PC-9 (cell line): Measurements from ENCODE around the gene C5orf15. TPM values are rescaled to one million over a fixed set of nuclear protein-coding genes. Genes with fewer than 3 reads are reported as not detected.

Source experiments
- BruUV-seq: library from RNA; stranded (reverse); fragments of 400-500 nt; replicated peaks from 2 replicates; lab custom pipeline; 2021; lab: Mats Ljungman, UMichigan
- CTCF ChIA-PET: fragments of 300-600 bp; sonication (Branson Sonifier 250); formaldehyde crosslinking; loops from one replicate; lab custom pipeline; 2022; ENCODE audit warnings: antibody characterized with exemption; lab: Charles Lee
- POLR2A ChIA-PET: fragments of 300-600 bp; sonication (Branson Sonifier 250); formaldehyde crosslinking; loops from one replicate; lab custom pipeline; 2022; ENCODE audit warnings: antibody characterized with exemption; ENCODE audit not compliant: unreplicated experiment; lab: Charles Lee
- DNase-seq, 2 experiments: peaks; one replicate each; pipeline versions ENCODE4 v3.0.0 to v3.0.0-alpha.2; 2015 to 2022; ENCODE audit warnings: mixed read lengths in 1 of 2
- H2AFZ ChIP-seq: fragments of 200-600 bp; sonication (generic); 2 replicates; pipeline ENCODE4 v1.8.1; 2017; ENCODE audit warnings: antibody characterized with exemption
- H3F3A ChIP-seq: fragments of 200-600 bp; sonication (generic); 2 replicates; pipeline ENCODE4 v1.8.1; 2017; ENCODE audit warnings: antibody characterized with exemption, mild to moderate bottlenecking, low read depth; ENCODE audit not compliant: insufficient read depth
- H3K27ac ChIP-seq: fragments of 200-600 bp; sonication (generic); 2 replicates; pipeline ENCODE4 v1.6.1; 2016; ENCODE audit warnings: mixed run types
- H3K27me3 ChIP-seq: fragments of 200-600 bp; sonication (generic); 2 replicates; pipeline ENCODE4 v1.6.1; 2016; ENCODE audit warnings: low read depth, mixed run types; ENCODE audit not compliant: insufficient read depth
- H3K36me3 ChIP-seq: fragments of 200-600 bp; sonication (generic); 2 replicates; pipeline ENCODE4 v1.6.1; 2016; ENCODE audit warnings: low read depth, mixed run types
- H3K4me1 ChIP-seq: fragments of 200-600 bp; sonication (generic); replicated peaks from 2 replicates; pipeline ENCODE4 v1.6.1; 2016; ENCODE audit warnings: mixed run types; ENCODE audit not compliant: insufficient read depth
- H3K4me2 ChIP-seq: fragments of 200-600 bp; sonication (generic); 2 replicates; pipeline ENCODE4 v1.6.1; 2017; ENCODE audit warnings: mixed run types
- H3K4me3 ChIP-seq: fragments of 200-600 bp; sonication (generic); 2 replicates; pipeline ENCODE4 v1.6.1; 2016; ENCODE audit warnings: mixed run types
- H3K79me2 ChIP-seq: fragments of 200-600 bp; sonication (generic); 2 replicates; pipeline ENCODE4 v1.6.1; 2017; ENCODE audit warnings: low read depth, mixed run types
- H3K9me2 ChIP-seq: fragments of 200-600 bp; sonication (generic); 2 replicates; pipeline ENCODE4 v1.8.1; 2017; ENCODE audit warnings: mild to moderate bottlenecking; ENCODE audit not compliant: insufficient read depth
- H3K9me3 ChIP-seq: fragments of 200-600 bp; sonication (generic); 2 replicates; pipeline ENCODE4 v1.8.1; 2016; ENCODE audit warnings: low read depth; ENCODE audit not compliant: insufficient read depth
- H4K20me1 ChIP-seq: fragments of 200-600 bp; sonication (generic); 2 replicates; pipeline ENCODE4 v1.8.1; 2017; ENCODE audit not compliant: insufficient read depth
- EZH2 ChIP-seq: fragments of 200-600 bp; sonication (generic); IDR thresholded peaks from 2 replicates; pipeline ENCODE4 v1.8.0; 2017; ENCODE audit warnings: antibody characterized with exemption, low read depth
- intact Hi-C: fragments of 100-400 bp; cut with micrococcal nuclease; formaldehyde crosslinking; loops from one replicate; pipeline ENCODE4 v1.10.0; 2022; ENCODE audit not compliant: unreplicated experiment
- total RNA-seq: library from RNA; stranded (reverse); gene quantifications from 2 replicates; pipeline ENCODE4 v1.2.3, GENCODE V29; 2021
- TF ChIP-seq, protein P1 (sequence below): fragments of 200-600 bp; sonication (generic); conservative IDR thresholded peaks from 2 replicates; pipeline ENCODE4 v1.6.1; 2017; ENCODE audit warnings: mixed run types, antibody characterized with exemption, mild to moderate bottlenecking, moderate library complexity

Gene C5orf15
- total RNA-seq, 1 experiment from 2014 or later, result 45.0 TPM

DNA sequence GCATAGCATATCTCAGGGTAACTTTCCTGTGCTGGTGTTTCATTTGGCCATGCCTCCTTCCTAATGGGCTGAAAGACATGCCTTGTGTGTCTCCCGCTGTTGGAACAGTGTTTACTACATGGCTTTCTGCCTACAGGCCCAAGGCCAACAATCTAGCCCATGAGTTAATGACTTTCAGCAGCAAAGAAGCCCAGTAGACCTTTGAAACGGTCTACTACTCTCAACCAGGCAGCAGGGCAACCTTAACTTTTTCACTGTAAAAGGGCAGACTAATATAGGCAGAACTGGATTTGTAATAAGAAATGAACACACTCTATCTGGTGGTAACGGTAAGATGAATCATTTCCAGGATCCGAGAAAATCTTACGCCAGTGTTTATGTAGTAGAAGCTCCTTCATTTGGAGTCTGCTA is 21.0 kb downstream of the C5orf15 start:
- Histone ChIP-seq H3K4me1 (peaks cover 13% of the 10 kb centered on the region), H3F3A (no peaks in the 10 kb centered on the region), H3K9me2 (no peaks in the 10 kb centered on the region), H4K20me1 (no peaks in the 10 kb centered on the region), H3K27me3 (no peaks in the 10 kb centered on the region), H3K27ac (no peak overlapping the region), H3K9me3 (no peaks in the 10 kb centered on the region), H3K79me2 (no peaks in the 10 kb centered on the region), H2AFZ (no peak overlapping the region), H3K36me3 (no peaks in the 10 kb centered on the region), H3K4me3 (no peak overlapping the region), H3K4me2 (no peak overlapping the region)
- no peak for DNase-seq
- CTCF ChIA-PET, result no interaction called here
- no TSS peak for BruUV-seq
- intact Hi-C loops, result no loop called here
- no peak for TF ChIP-seq EZH2
- TF ChIP-seq, protein P1, sequence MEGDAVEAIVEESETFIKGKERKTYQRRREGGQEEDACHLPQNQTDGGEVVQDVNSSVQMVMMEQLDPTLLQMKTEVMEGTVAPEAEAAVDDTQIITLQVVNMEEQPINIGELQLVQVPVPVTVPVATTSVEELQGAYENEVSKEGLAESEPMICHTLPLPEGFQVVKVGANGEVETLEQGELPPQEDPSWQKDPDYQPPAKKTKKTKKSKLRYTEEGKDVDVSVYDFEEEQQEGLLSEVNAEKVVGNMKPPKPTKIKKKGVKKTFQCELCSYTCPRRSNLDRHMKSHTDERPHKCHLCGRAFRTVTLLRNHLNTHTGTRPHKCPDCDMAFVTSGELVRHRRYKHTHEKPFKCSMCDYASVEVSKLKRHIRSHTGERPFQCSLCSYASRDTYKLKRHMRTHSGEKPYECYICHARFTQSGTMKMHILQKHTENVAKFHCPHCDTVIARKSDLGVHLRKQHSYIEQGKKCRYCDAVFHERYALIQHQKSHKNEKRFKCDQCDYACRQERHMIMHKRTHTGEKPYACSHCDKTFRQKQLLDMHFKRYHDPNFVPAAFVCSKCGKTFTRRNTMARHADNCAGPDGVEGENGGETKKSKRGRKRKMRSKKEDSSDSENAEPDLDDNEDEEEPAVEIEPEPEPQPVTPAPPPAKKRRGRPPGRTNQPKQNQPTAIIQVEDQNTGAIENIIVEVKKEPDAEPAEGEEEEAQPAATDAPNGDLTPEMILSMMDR, result no peak
- POLR2A ChIA-PET, result no interaction called here

DNA sequence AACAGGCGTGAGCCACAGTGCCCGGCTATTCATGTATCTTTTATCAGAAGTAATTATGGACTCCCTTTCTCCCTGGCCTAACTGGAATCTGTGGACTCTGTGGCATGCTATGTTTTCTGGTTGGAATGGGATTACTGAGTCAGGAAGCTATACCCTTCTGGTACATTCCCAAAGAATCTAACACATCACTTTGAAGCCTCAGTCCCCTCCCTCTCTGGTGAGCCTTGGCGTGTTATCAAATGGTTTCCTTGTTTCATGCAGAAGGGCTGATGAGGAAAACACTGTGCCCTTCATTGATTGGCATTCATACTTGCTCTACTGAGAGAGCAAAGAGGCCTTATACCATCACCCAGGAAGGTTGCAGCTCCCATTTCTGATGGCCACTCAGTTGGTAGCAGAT is 22.9 kb downstream of the C5orf15 start:
- Histone ChIP-seq H3K27me3 (no peaks in the 10 kb centered on the region), H4K20me1 (no peaks in the 10 kb centered on the region), H3K4me2 (no peak overlapping the region), H3K4me3 (no peak overlapping the region), H3K36me3 (no peaks in the 10 kb centered on the region), H3K27ac (no peak overlapping the region), H3K4me1 (peaks cover 18% of the 10 kb centered on the region), H3K79me2 (no peaks in the 10 kb centered on the region), H3K9me2 (no peaks in the 10 kb centered on the region), H2AFZ (no peak overlapping the region), H3F3A (0 out of 2 replicates have a peak, but pooled peaks cover under 1% of the 10 kb centered on the region), H3K9me3 (no peaks in the 10 kb centered on the region)
- intact Hi-C loops, result no loop called here
- ChIA-PET POLR2A (no interaction called here), CTCF (no interaction called here)
- no TSS peak for BruUV-seq
- TF ChIP-seq, protein P1, result no peak
- TF ChIP-seq EZH2, result no peak
- DNase-seq, result no peak

DNA sequence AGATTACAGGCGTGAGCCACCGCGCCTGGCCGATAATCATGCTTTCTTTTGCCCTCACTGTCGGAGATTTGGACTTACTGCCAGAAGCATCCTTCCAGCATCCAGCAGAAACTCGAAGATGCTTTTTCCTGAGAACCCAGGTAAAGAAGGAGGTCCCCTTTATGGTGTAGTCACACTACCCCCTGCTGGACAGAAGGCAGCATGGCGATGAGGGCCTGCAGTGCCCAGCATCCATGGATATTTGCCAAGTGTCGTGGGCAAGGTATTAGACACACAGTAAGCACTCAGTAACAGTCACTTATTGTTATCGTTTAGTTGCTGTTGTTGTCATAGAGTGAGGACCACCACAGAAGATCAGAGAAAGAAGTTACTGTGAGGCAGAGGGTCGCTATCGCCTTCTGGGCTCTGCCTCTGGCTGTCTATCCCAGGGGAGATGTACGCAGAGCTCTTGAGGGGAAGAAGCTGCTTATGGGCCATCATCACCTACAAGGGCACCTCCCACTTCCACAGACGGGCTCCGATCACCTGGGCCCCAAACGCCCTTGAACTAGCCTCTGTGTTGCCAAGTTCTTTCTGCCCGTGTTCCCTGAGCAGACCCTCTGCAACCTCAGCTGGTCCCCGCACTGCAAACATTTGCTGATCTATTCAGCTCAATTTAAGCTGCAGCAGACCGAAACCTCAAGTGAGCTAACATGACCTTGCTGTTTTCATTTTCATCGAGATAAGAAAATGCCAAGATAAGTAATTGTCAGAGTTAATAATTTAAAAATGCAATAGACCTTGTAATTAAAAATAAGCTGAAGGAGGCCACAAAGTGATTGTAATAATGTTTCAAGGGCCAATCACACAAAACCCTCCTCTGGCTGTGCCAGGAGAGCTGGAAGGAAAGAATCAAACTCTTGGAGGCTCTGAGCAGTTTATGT is 23.9 kb downstream of the C5orf15 start:
- peaks cover 11% of the 10 kb centered on the region for H3F3A ChIP-seq
- no TSS peak for BruUV-seq
- no peak overlapping the region for H2AFZ ChIP-seq
- H3K27ac ChIP-seq, result no peak overlapping the region
- no peaks in the 10 kb centered on the region for H3K36me3 ChIP-seq
- H3K9me3 ChIP-seq, result no peaks in the 10 kb centered on the region; the same call in 1 of the 2 replicates
- intact Hi-C loops, result loop anchor here (1.0 kb wide), 1 partner anchor 833 kb away; no protein-coding TSS in a partner anchor
- no peaks in the 10 kb centered on the region for H3K27me3 ChIP-seq
- no peaks in the 10 kb centered on the region for H3K79me2 ChIP-seq
- no peak overlapping the region for H3K4me3 ChIP-seq
- TF ChIP-seq EZH2, result no peak
- TF ChIP-seq, protein P1, result peak; percentile 91
- no peaks in the 10 kb centered on the region for H3K9me2 ChIP-seq
- no peak overlapping the region for H3K4me2 ChIP-seq
- no peaks in the 10 kb centered on the region for H4K20me1 ChIP-seq
- ChIA-PET POLR2A (no interaction called here), CTCF (no interaction called here)
- peaks cover 28% of the 10 kb centered on the region for H3K4me1 ChIP-seq
- peak; percentile 41 to 70 for DNase-seq
